CD4-positive, alpha-beta T cell treated with Interleukin-6 at 100 ng/mL for 8 hours (primary cell): ENCODE measurements around the gene MSMO1.

Experiments
- DNase-seq: peaks from one replicate; pipeline ENCODE4 v3.0.0-alpha.2; 2020; ENCODE audit warnings: mixed read lengths, low spot score

The MSMO1 gene

GRCh38 chr4:165360985-165361670, 33.7 kb downstream of the MSMO1 start:
- no peak for DNase-seq

- no peak for DNase-seq
Measured at GRCh38 chr4:165361810-165362209, 34.3 kb downstream of the MSMO1 start.

- no peak for DNase-seq
Measured at GRCh38 chr4:165364452-165365080, 37.1 kb downstream of the MSMO1 start.

- no peak for DNase-seq
Measured at GRCh38 chr4:165367040-165367439, 39.6 kb downstream of the MSMO1 start.

- DNase-seq = no peak
Measured at GRCh38 chr4:165368114-165368513, 40.6 kb downstream of the MSMO1 start.

DNA sequence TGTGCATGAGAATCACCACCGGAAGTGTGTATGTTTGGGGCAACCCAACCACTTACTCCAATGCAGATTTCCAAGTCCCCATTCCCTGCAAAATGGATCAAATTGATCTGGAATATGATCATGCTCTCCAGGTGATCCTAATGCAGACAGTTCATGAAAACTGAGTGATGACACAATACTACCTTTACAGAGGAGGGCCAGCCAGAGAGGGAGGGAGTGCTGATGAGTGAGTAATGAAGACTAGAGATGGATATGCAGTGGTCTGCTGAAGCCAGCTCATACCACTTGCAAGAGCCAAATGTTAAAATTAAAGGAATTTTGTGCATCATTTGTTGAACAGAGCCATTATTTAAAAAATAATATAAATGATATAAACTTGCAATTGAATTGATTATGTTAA, 41.1 kb downstream of the MSMO1 start:
- no peak for DNase-seq

- no peak for DNase-seq
Measured at GRCh38 chr4:165369522-165369921, 42.1 kb downstream of the MSMO1 start.

DNA sequence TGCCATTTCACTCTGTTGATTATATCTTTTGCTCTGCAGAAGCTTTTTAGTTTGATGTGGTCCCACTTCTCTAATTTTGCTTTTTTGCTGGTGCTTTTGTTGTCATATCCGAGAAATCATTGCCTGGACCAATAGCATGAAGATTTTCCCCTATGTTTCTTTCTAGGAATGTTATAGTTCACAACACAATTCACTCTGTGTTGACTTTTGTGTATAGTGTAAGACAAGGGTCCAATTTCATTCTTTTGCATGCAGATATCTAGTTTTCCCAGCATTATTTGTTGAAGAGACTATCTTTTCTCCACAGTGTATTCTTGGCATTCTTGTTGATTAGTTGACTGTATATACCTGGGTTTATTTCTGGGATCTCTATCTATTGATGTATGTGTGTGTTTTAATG, 43.1 kb downstream of the MSMO1 start:
- no peak for DNase-seq

DNA sequence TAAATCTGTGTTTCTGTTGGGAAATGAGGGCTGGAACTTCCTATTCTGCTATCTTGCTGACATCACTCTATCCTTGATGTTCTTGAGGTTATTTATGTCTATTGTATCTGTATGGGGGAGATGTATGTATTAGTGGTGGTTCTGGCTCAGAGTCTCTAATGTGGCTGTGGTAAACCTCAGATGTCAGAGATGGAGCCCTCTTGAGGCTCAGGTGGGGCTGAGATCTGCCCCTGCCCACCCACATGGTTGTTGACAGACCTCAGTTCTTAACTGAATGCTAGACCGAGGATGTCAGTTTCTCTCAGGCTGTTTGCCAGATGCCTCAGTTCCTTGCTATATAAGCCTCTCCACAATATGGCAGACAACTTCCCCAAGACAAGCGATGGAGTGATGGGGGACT, 48.0 kb downstream of the MSMO1 start:
- DNase-seq = no peak

DNA sequence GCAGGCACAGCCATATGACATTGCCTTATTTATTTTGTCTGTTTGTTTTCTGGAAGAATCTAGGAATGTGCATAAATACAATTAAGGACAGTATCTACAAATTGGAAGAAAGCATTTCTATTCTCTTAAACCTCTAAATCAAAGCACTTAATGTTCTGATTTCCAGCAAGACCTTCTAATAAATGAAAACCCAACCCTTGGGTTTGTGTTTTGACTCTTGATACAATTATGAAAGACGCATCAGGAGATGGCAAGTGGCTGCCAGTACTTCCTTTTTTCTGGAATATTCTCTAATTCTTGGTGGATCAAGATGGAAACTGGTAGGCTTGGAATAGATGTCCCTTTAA, 50.9 kb downstream of the MSMO1 start:
- no peak for DNase-seq

GRCh38 chr4:165378745-165379677, 51.5 kb downstream of the MSMO1 start, which contains the start of gene CPE:
Gene CPE (plus strand): TSS chr4:165379008. CDS start chr4:165379222, 214 bp downstream.
- peak; percentile 14 for DNase-seq

DNA sequence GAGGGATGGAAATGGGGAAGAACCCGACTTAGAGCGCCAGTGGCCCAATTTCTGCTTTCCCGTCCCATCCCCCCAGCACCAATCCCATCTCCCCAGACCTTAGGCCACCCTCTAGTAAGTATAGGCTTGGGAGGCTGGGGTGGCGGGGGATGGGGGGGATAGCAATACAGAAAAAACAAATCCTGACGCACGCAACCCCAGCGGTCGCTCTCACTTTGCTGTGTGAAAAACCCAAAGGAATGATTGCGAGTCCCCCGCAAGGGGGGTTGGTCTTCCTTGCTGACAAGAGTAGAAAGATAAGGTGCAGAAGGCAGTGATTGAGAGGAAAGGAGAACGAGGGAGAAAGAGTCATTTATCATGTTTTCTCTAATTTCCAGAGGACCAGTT, 52.2 kb downstream of the MSMO1 start:
- DNase-seq = no peak

- DNase-seq = no peak
Measured at GRCh38 chr4:165380805-165381204, 53.3 kb downstream of the MSMO1 start.

GRCh38 chr4:165381821-165382373, 54.4 kb downstream of the MSMO1 start:
- no peak for DNase-seq

GRCh38 chr4:165382640-165383039, 55.2 kb downstream of the MSMO1 start:
- DNase-seq = no peak

GRCh38 chr4:165383591-165384073, 56.2 kb downstream of the MSMO1 start:
- DNase-seq = no peak

GRCh38 chr4:165384186-165384585, 56.7 kb downstream of the MSMO1 start:
- DNase-seq = no peak

DNA sequence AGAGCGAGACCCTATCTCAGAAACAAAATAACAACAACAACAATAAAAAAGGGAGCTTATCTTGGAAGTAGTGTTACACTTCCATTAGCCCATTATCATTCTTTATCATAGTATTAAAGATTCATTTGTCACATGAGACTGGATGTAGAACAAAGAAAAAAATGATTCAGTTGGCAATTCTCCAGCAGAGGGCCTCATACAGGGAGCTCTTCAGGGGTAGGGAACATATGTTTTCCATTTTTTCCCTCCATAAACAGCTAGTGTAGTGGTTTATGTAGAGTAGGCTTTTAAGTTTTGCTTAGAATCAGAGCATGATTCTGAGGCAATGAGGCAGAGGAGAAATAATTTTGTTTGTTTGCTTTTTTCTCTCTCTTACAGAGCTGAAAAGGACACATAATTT, 57.1 kb downstream of the MSMO1 start:
- DNase-seq = no peak

DNA sequence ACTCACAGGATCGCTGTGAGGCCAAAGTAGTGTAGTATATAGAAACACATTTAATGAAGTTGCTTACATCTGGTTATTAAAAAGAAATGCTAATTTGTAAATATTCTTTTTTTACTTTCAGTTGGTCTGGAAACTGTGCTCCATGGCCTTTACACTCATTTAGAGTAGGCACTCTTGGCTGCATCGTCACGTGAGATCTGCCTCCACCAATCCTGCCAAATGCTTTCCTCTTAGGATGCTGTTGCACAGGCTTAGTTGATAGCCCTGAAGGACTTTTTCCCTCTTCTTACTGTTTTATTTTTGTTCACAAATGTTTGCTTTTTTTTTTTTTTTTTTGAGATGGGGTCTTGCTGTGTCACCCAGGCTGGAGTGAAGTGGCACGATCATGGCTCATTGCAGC, 57.7 kb downstream of the MSMO1 start:
- DNase-seq = no peak

DNA sequence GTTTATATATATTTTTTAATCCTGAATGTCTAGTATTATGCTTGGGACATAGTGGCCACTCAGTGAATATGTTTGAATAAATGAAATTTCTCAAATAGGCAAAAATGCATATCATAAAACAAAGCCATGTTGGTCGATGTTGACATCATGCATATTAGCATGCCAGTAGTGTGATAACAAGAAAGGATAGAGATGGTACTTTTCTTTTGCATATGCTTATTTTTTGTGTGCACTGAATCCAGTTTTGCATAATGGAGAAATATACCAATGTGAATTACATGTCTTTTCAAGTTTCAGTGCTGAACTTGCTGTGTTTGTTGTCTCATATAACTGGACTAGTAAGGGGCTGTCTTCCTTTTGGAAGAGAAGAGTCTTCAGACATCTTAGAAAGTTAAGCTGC, 58.9 kb downstream of the MSMO1 start:
- DNase-seq = no peak

DNA sequence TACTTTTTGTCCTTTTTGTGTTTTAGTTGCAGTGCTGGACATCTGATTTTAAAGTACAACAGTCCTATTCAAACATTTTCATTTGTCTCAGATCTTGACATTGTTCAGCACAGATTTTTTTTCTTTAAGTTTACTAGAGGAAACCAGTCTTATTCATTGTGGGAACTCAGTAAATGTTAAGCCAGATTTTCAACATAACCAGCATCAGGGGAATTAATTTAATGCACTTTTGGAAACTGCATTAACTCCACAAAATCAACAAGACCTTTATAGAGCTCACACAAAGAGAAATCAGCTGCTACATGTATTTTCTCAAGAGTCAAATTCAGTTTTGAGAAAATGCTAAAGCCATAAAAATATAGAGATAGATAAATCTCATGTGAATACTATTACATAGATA, 61.3 kb downstream of the MSMO1 start:
- no peak for DNase-seq
